HepG2 (cell line): Measurements from ENCODE around the gene SDC1. TPM values are rescaled to one million over a fixed set of nuclear protein-coding genes. Genes with fewer than 3 reads are reported as not detected.

ENCODE experiments used
- MIER2 ChIP-seq: IDR thresholded peaks from 2 replicates; pipeline ENCODE4 v1.6.1; 2016; ENCODE audit warnings: missing biosample characterization, missing genetic modification reagents
- NCOR1 ChIP-seq: fragments of 200-600 bp; sonication (generic); IDR thresholded peaks from 2 replicates; pipeline ENCODE4 v1.7.0; 2017; ENCODE audit warnings: antibody characterized with exemption, low read length, borderline replicate concordance
- RAD21 ChIP-seq: fragments of 450-650 bp; formaldehyde crosslinking; IDR thresholded peaks from 2 replicates; pipeline ENCODE4 v1.5.0; 2020; ENCODE audit warnings: mild to moderate bottlenecking
- RFXAP ChIP-seq: sonication (generic); formaldehyde crosslinking; IDR thresholded peaks from 2 replicates; pipeline ENCODE4 v1.4.0; 2020; ENCODE audit warnings: missing genetic modification reagents, borderline replicate concordance
- SSRP1 ChIP-seq: IDR thresholded peaks from 2 replicates; pipeline ENCODE4 v1.6.1; 2016; ENCODE audit warnings: control low read depth
- ZNF331 ChIP-seq: sonication (generic); formaldehyde crosslinking; IDR thresholded peaks from 2 replicates; pipeline ENCODE4 v1.4.0; 2020; ENCODE audit warnings: missing genetic modification reagents
- ZNF546 ChIP-seq: sonication (generic); formaldehyde crosslinking; conservative IDR thresholded peaks from 2 replicates; pipeline ENCODE4 v1.8.1; 2023; ENCODE audit warnings: mild to moderate bottlenecking, missing genetic modification reagents
- ZNF747 ChIP-seq: sonication (generic); formaldehyde crosslinking; IDR thresholded peaks from 2 replicates; pipeline ENCODE4 v1.8.1; 2023; ENCODE audit warnings: missing genetic modification reagents, mild to moderate bottlenecking, borderline replicate concordance
- polyA plus RNA-seq, 8 experiments: library from polyadenylated mRNA; depleted of rRNA in 3 of 8; stranded (reverse) in 7 of 8; unstranded in 1 of 8; fragments of >200 nt; fragmentation: Illumina TruSeq in 4 of 8; extraction: Trizol in 4 of 8; gene quantifications; 2 replicates each; pipeline versions ENCODE4 v1.2.1 to v1.2.3, GENCODE V29; 2011 to 2016; ENCODE audit warnings: low read depth in 4 of 8, missing spikeins in 1 of 8, mixed read lengths in 1 of 8; ENCODE audit not compliant: insufficient read depth in 1 of 8
- total RNA-seq, 5 experiments: library from RNA; depleted of rRNA; stranded (reverse); fragments of >200 nt; fragmentation: Illumina TruSeq; extraction: Trizol; gene quantifications; 2 replicates each; pipeline ENCODE4 v1.2.3, GENCODE V29; 2016; ENCODE audit warnings: low read depth in 1 of 5
- TF ChIP-seq, protein P1 (sequence below): sonication (generic); formaldehyde crosslinking; IDR thresholded peaks from 2 replicates; pipeline ENCODE4 v1.4.0; 2020; ENCODE audit warnings: missing genetic modification reagents
- TF ChIP-seq, protein P2 (sequence below): sonication (generic); formaldehyde crosslinking; IDR thresholded peaks from 2 replicates; pipeline ENCODE4 v1.8.1; 2022; ENCODE audit warnings: mild to moderate bottlenecking, missing genetic modification reagents
- TF ChIP-seq, protein P3 (sequence below): sonication (generic); formaldehyde crosslinking; IDR thresholded peaks from 2 replicates; pipeline ENCODE4 v1.4.0; 2020; ENCODE audit warnings: missing genetic modification reagents
- TF ChIP-seq, protein P4 (sequence below): sonication (generic); formaldehyde crosslinking; conservative IDR thresholded peaks from 2 replicates; pipeline ENCODE4 v1.4.0; 2020; ENCODE audit warnings: missing genetic modification reagents
- TF ChIP-seq, protein P5 (sequence below): sonication (generic); formaldehyde crosslinking; IDR thresholded peaks from 2 replicates; pipeline ENCODE4 v1.4.0; 2020; ENCODE audit warnings: missing genetic modification reagents, low read depth, mild to moderate bottlenecking, borderline replicate concordance

Gene SDC1
- total and polyA plus RNA-seq, 2 of the 13 experiments (the other 11 are each of a cell fraction or from before 2014, with no cell fraction given), result 108 to 119 TPM

DNA sequence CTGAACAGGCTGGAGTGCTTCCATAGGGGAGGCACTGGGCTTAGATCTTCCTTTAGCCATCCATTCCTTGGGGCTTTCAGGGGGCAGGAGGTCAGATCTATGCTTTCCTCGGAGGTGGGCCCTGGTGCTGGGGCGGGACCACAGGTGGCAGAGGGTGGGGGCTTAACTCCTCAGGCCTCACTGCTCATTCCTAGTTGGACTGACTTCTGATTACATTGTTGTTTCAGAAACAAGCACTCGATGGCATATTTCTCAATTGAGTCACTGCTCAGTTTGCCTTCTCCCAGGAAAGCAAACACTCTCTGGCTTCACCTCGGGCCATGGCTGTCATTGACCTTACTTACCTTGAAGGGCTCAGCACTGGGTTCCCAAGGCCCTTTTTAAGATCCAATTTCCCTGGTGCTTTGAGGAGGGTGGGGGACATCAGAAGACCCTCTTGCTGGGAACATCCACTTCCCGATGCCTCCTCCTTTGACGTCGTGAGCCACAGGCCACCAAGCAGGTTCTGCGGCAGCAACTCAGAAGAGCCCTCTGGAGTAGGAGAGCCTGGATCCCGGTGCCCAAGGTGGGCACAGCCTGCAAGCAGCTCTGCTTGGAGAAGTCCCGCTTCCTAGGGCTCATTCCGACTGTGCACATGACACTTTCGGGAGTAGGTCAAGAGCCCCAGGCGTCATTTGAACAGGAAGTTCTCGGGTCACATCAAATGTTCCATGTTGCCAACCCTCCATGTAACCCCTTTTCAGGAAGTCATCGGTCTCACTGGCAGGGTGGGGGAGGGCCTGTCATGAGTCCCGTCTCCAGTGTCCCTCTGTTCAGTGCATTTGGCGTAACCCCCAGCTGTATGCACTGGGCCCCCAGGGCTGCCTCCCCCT, 40.6 kb downstream of the SDC1 start (continued):
- TF ChIP-seq ZNF747 (CRISPR knock-in tag) (peak; percentile 74; the same call in 1 of the 2 replicates), ZNF331 (CRISPR knock-in tag) (peak; percentile 81; the same call in 1 of the 2 replicates), RFXAP (CRISPR knock-in tag) (no peak), RAD21 (CRISPR knock-in tag) (no peak), MIER2 (CRISPR knock-in tag) (peak; percentile 45; the same call in 1 of the 2 replicates), SSRP1 (0 out of 2 replicates have a peak, but pooled peaks have one; percentile 62), ZNF546 (CRISPR knock-in tag) (no peak), NCOR1 (no peak)
- TF ChIP-seq, protein P1, sequence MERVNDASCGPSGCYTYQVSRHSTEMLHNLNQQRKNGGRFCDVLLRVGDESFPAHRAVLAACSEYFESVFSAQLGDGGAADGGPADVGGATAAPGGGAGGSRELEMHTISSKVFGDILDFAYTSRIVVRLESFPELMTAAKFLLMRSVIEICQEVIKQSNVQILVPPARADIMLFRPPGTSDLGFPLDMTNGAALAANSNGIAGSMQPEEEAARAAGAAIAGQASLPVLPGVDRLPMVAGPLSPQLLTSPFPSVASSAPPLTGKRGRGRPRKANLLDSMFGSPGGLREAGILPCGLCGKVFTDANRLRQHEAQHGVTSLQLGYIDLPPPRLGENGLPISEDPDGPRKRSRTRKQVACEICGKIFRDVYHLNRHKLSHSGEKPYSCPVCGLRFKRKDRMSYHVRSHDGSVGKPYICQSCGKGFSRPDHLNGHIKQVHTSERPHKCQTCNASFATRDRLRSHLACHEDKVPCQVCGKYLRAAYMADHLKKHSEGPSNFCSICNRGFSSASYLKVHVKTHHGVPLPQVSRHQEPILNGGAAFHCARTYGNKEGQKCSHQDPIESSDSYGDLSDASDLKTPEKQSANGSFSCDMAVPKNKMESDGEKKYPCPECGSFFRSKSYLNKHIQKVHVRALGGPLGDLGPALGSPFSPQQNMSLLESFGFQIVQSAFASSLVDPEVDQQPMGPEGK (CRISPR knock-in tag), result peak; percentile 86
- TF ChIP-seq, protein P2, sequence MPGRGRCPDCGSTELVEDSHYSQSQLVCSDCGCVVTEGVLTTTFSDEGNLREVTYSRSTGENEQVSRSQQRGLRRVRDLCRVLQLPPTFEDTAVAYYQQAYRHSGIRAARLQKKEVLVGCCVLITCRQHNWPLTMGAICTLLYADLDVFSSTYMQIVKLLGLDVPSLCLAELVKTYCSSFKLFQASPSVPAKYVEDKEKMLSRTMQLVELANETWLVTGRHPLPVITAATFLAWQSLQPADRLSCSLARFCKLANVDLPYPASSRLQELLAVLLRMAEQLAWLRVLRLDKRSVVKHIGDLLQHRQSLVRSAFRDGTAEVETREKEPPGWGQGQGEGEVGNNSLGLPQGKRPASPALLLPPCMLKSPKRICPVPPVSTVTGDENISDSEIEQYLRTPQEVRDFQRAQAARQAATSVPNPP (CRISPR knock-in tag), result no peak
- TF ChIP-seq, protein P3, sequence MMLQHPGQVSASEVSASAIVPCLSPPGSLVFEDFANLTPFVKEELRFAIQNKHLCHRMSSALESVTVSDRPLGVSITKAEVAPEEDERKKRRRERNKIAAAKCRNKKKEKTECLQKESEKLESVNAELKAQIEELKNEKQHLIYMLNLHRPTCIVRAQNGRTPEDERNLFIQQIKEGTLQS, result peak; percentile 95
- TF ChIP-seq, protein P4, sequence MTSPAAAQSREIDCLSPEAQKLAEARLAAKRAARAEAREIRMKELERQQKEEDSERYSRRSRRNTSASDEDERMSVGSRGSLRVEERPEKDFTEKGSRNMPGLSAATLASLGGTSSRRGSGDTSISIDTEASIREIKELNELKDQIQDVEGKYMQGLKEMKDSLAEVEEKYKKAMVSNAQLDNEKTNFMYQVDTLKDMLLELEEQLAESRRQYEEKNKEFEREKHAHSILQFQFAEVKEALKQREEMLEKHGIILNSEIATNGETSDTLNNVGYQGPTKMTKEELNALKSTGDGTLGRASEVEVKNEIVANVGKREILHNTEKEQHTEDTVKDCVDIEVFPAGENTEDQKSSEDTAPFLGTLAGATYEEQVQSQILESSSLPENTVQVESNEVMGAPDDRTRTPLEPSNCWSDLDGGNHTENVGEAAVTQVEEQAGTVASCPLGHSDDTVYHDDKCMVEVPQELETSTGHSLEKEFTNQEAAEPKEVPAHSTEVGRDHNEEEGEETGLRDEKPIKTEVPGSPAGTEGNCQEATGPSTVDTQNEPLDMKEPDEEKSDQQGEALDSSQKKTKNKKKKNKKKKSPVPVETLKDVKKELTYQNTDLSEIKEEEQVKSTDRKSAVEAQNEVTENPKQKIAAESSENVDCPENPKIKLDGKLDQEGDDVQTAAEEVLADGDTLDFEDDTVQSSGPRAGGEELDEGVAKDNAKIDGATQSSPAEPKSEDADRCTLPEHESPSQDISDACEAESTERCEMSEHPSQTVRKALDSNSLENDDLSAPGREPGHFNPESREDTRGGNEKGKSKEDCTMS, result no peak
- TF ChIP-seq, protein P5, sequence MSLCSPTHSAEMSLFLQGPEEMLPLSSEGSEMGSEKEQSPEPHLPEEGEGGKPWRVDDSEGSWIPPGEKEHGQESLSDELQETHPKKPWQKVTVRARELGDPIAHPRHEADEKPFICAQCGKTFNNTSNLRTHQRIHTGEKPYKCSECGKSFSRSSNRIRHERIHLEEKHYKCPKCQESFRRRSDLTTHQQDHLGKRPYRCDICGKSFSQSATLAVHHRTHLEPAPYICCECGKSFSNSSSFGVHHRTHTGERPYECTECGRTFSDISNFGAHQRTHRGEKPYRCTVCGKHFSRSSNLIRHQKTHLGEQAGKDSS, result peak; percentile 79; the same call in 1 of the 2 replicates
